HepG2 (cell line): ENCODE measurements around the gene OR4E1. TPM values are rescaled to one million over a fixed set of nuclear protein-coding genes. Genes with fewer than 3 reads are reported as not detected.

Source experiments
- ATAC-seq: fragments of 200-7000 bp; cut with Tn5 transposase; 3 replicates; pipeline ENCODE4 v1.9.1; 2020; ENCODE audit warnings: mild to moderate bottlenecking, moderate library complexity
- BruUV-seq: library from RNA; stranded (reverse); fragments of 400-500 nt; replicated peaks from 2 replicates; lab custom pipeline; 2021; lab: Mats Ljungman, UMichigan
- CTCF ChIA-PET: fragments of 300-600 bp; formaldehyde crosslinking; extraction: SDS; loops from one replicate; lab custom pipeline; 2021; ENCODE audit warnings: low total read pairs, inconsistent platforms, low intra/inter-chr PET ratio; lab: Yijun Ruan, JAX
- POLR2A ChIA-PET: fragments of 350-600 bp; sonication (Branson Sonifier 250); formaldehyde crosslinking; loops from one replicate; lab custom pipeline; 2020; ENCODE audit warnings: antibody characterized with exemption, inconsistent platforms; lab: Yijun Ruan, JAX
- DNase-seq: peaks from one replicate; pipeline ENCODE4 v3.0.0-alpha.2; 2015; ENCODE audit warnings: low spot score
- FAIRE-seq: peaks from 3 replicates; lab custom pipeline; 2011; peaks lifted over from hg19 to GRCh38; lab: Jason Lieb, UNC
- H2AFZ ChIP-seq: one replicate; pipeline ENCODE4 v1.6.1; 2011; ENCODE audit warnings: low read length, inconsistent platforms
- H3K27ac ChIP-seq: fragments of 300-600 bp; 3 replicates; pipeline ENCODE4 v1.8.0; 2011; ENCODE audit warnings: mixed run types, mild to moderate bottlenecking, mixed read lengths, low read length, inconsistent platforms; ENCODE audit not compliant: insufficient read depth; ENCODE audit errors: extremely low read length
- H3K27me3 ChIP-seq, 2 experiments: fragments of 200-600 bp in 1 of 2; 2 replicates in 1 of 2; 3 replicates in 1 of 2; pipeline versions ENCODE4 v1.6.0 to v1.8.0; 2011; ENCODE audit warnings: low read length in 2 of 2, mild to moderate bottlenecking in 2 of 2, moderate library complexity in 2 of 2, inconsistent platforms in 1 of 2; ENCODE audit not compliant: insufficient read depth in 2 of 2, control insufficient read depth in 1 of 2
- H3K36me3 ChIP-seq, 2 experiments: fragments of 200-600 bp in 1 of 2; replicated peaks in 1 of 2; 2 replicates in 1 of 2; 3 replicates in 1 of 2; pipeline versions ENCODE4 v1.5.1 to v1.8.0; 2011; ENCODE audit warnings: low read length in 2 of 2, inconsistent platforms in 1 of 2; ENCODE audit not compliant: insufficient read depth in 2 of 2, control insufficient read depth in 1 of 2
- H3K4me1 ChIP-seq: 2 replicates; pipeline ENCODE4 v1.5.1; 2012; ENCODE audit warnings: low read length, inconsistent platforms; ENCODE audit not compliant: insufficient read depth
- H3K4me2 ChIP-seq: 2 replicates; pipeline ENCODE4 v1.6.0; 2011; ENCODE audit warnings: low read depth, low read length, inconsistent platforms
- H3K4me3 ChIP-seq, 3 experiments: fragments of 200-600 bp in 1 of 3; sonication (generic), shearing (Covaris generic) in 1 of 3; replicated peaks in 1 of 3; 2 replicates each; pipeline ENCODE4 v1.5.1; 2011 to 2016; ENCODE audit warnings: low read length in 3 of 3, inconsistent platforms in 2 of 3, low read depth in 2 of 3, mild to moderate bottlenecking in 2 of 3, control low read depth in 1 of 3, mixed read lengths in 1 of 3; ENCODE audit not compliant: insufficient read depth in 1 of 3
- H3K79me2 ChIP-seq: one replicate; pipeline ENCODE4 v1.6.1; 2011; ENCODE audit warnings: low read length, inconsistent platforms; ENCODE audit not compliant: insufficient read depth
- H3K9ac ChIP-seq: 2 replicates; pipeline ENCODE4 v1.6.0; 2011; ENCODE audit warnings: mild to moderate bottlenecking, low read depth, low read length, inconsistent platforms; ENCODE audit not compliant: insufficient read depth
- H3K9me3 ChIP-seq: 2 replicates; pipeline ENCODE4 v1.5.1; 2012; ENCODE audit warnings: mild to moderate bottlenecking, low read length
- H4K20me1 ChIP-seq: 2 replicates; pipeline ENCODE4 v1.6.0; 2011; ENCODE audit warnings: inconsistent platforms, mild to moderate bottlenecking, low read length, moderate library complexity; ENCODE audit not compliant: insufficient read depth
- ATF7 ChIP-seq, 2 experiments: fragments of 450-650 bp in 1 of 2; sonication (generic) in 1 of 2; formaldehyde crosslinking in 1 of 2; IDR thresholded peaks; 2 replicates each; pipeline versions ENCODE4 v1.4.0 to v1.6.1; 2016 to 2020; ENCODE audit warnings: antibody characterized with exemption in 1 of 2, mild to moderate bottlenecking in 1 of 2, missing genetic modification reagents in 1 of 2
- CBX5 ChIP-seq: sonication (generic); formaldehyde crosslinking; IDR thresholded peaks from 2 replicates; pipeline ENCODE4 v1.4.0; 2020; ENCODE audit warnings: missing genetic modification reagents, borderline replicate concordance
- DPF2 ChIP-seq: sonication (generic); formaldehyde crosslinking; IDR thresholded peaks from 2 replicates; pipeline ENCODE4 v1.4.0; 2020; ENCODE audit warnings: mild to moderate bottlenecking, low read depth, missing genetic modification reagents, borderline replicate concordance
- STAG1 ChIP-seq: sonication (generic); formaldehyde crosslinking; IDR thresholded peaks from 2 replicates; pipeline ENCODE4 v1.4.0; 2020; ENCODE audit warnings: missing genetic modification reagents
- TMF1 ChIP-seq: sonication (generic); formaldehyde crosslinking; IDR thresholded peaks from 2 replicates; pipeline ENCODE4 v1.8.1; 2022; ENCODE audit warnings: low read depth, missing genetic modification reagents
- ZNF430 ChIP-seq: sonication (generic); formaldehyde crosslinking; IDR thresholded peaks from 2 replicates; pipeline ENCODE4 v1.9.0; 2021; ENCODE audit warnings: mild to moderate bottlenecking, missing genetic modification reagents
- ZNF652 ChIP-seq: IDR thresholded peaks from 2 replicates; pipeline ENCODE4 v1.6.1; 2016; ENCODE audit warnings: low read depth, borderline replicate concordance
- WGBS: methylation state at CpG from one replicate; pipeline ENCODE4 v1.1.6; 2017; ENCODE audit warnings: low lambda C conversion rate; 5-methylcytosine and 5-hydroxymethylcytosine counted together
- in situ Hi-C: cut with HindIII; loops from 2 replicates; pipeline ENCODE4 v1.10.0; 2017; ENCODE audit warnings: low pct_unique_long_range_greater_than_20kb; ENCODE audit not compliant: extremely low pct_ligation_motif_present
- intact Hi-C: fragments of 100-400 bp; cut with micrococcal nuclease; formaldehyde crosslinking; loops from one replicate; pipeline ENCODE4 v1.10.0; 2022; ENCODE audit not compliant: unreplicated experiment
- polyA plus RNA-seq, 8 experiments: library from polyadenylated mRNA; depleted of rRNA in 3 of 8; stranded (reverse) in 7 of 8; unstranded in 1 of 8; fragments of >200 nt; fragmentation: Illumina TruSeq in 4 of 8; extraction: Trizol in 4 of 8; gene quantifications; 2 replicates each; pipeline versions ENCODE4 v1.2.1 to v1.2.3, GENCODE V29; 2011 to 2016; ENCODE audit warnings: low read depth in 4 of 8, missing spikeins in 1 of 8, mixed read lengths in 1 of 8; ENCODE audit not compliant: insufficient read depth in 1 of 8
- total RNA-seq, 5 experiments: library from RNA; depleted of rRNA; stranded (reverse); fragments of >200 nt; fragmentation: Illumina TruSeq; extraction: Trizol; gene quantifications; 2 replicates each; pipeline ENCODE4 v1.2.3, GENCODE V29; 2016; ENCODE audit warnings: low read depth in 1 of 5
- TF ChIP-seq, protein P1 (sequence below): sonication (generic); formaldehyde crosslinking; IDR thresholded peaks from 2 replicates; pipeline ENCODE4 v1.9.0; 2021; ENCODE audit warnings: missing genetic modification reagents, mild to moderate bottlenecking, borderline replicate concordance
- TF ChIP-seq, protein P2 (sequence below), 2 experiments: sonication (generic) in 1 of 2; formaldehyde crosslinking in 1 of 2; IDR thresholded peaks; 2 replicates each; pipeline versions ENCODE4 v1.5.1 to v1.6.1; 2011 to 2020; ENCODE audit warnings: borderline replicate concordance in 1 of 2, low read depth in 1 of 2, low read length in 1 of 2, mild to moderate bottlenecking in 1 of 2, missing genetic modification reagents in 1 of 2, moderate library complexity in 1 of 2

OR4E1 gene
- total and polyA plus RNA-seq, 2 of the 13 experiments (the other 11 are each of a cell fraction or from before 2014, with no cell fraction given) = not detected

DNA sequence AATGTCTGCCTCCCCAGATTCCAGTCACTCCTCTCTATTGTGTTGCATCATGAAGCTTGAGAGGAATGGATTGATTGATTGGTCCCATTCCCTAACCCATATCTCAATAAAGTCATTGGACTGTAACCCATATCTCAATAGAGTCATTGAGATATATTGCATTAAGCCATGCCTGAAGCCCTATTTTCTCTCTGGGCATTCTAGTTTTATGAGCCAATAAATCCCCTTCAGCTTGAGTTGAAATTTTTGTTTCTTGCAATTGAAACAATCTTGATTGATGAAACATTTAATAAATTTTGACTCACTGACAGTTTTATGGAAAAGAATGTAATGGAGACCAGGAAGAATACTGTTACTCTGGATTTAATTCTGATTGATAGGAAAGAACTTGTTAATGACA lies 20.8 kb upstream of the OR4E1 start:
- BruUV-seq = no TSS peak
- H3K4me2 ChIP-seq = no peak overlapping the region
- POLR2A ChIA-PET = no interaction called here

DNA sequence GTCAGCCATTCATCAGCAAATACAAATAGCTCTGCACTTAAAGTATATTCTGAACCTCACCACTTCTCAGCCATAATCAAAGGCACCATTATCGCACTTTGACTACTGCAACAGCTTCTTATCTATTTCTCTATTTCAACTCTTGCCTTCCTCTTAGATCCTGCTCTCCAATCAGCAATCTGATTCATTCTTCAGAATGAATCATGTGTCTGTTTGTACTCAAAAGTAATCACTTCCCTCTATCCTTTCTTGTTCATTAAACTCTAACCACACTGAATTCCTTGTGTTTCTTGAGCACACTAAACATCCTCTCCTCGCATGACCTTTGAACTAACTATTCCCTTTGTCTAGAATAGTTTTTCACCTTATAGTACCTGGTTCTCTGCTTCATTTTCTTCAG lies 12.8 kb upstream of the OR4E1 start:
- Histone ChIP-seq H3K4me1 (no peaks in the 10 kb centered on the region), H3K9me3 (no peaks in the 10 kb centered on the region), H2AFZ (no peak overlapping the region), H3K4me3 (no peak overlapping the region), H3K27ac (no peak overlapping the region), H3K27me3 (no peaks in the 10 kb centered on the region), H3K36me3 (no peaks in the 10 kb centered on the region), H3K9ac (no peak overlapping the region), H3K79me2 (no peaks in the 10 kb centered on the region), H3K4me2 (no peak overlapping the region), H4K20me1 (no peaks in the 10 kb centered on the region)
- POLR2A ChIA-PET = no interaction called here
- TF ChIP-seq ZNF430 (CRISPR knock-in tag) (no peak), CBX5 (no peak), ZNF652 (CRISPR knock-in tag) (no peak), DPF2 (no peak), ATF7 (IDR thresholded peaks at IDR 0.05) (no peak), ATF7 (CRISPR knock-in tag; IDR thresholded peaks at IDR 0.05) (no peak)
- TF ChIP-seq, protein P1, sequence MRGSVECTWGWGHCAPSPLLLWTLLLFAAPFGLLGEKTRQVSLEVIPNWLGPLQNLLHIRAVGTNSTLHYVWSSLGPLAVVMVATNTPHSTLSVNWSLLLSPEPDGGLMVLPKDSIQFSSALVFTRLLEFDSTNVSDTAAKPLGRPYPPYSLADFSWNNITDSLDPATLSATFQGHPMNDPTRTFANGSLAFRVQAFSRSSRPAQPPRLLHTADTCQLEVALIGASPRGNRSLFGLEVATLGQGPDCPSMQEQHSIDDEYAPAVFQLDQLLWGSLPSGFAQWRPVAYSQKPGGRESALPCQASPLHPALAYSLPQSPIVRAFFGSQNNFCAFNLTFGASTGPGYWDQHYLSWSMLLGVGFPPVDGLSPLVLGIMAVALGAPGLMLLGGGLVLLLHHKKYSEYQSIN (CRISPR knock-in tag) = no peak
- TF ChIP-seq, protein P2, sequence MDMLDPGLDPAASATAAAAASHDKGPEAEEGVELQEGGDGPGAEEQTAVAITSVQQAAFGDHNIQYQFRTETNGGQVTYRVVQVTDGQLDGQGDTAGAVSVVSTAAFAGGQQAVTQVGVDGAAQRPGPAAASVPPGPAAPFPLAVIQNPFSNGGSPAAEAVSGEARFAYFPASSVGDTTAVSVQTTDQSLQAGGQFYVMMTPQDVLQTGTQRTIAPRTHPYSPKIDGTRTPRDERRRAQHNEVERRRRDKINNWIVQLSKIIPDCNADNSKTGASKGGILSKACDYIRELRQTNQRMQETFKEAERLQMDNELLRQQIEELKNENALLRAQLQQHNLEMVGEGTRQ (IDR thresholded peaks at IDR 0.05; ENCODE audit: low read depth, low read length) = no peak
- TF ChIP-seq, protein P2 (CRISPR knock-in tag; IDR thresholded peaks at IDR 0.05; ENCODE audit: borderline replicate concordance) = no peak
- no peak for DNase-seq
- intact Hi-C loops (no loop called here), in situ Hi-C loops (no loop called here)
- WGBS = under 1% methylated on average over 2 of the region's 2 CpGs
- CTCF ChIA-PET = no interaction called here
- no TSS peak for BruUV-seq
- FAIRE-seq = no peak
- no peak for ATAC-seq

More for the DNA sequence above, 20.8 kb upstream of the OR4E1 start:
- CTCF ChIA-PET = no interaction called here
- no peaks in the 10 kb centered on the region for H3K36me3 ChIP-seq
- TF ChIP-seq TMF1 (CRISPR knock-in tag) (no peak), STAG1 (CRISPR knock-in tag) (no peak)
- TF ChIP-seq, all 625 proteins: peak for 0
- no peaks in the 10 kb centered on the region for H3K4me1 ChIP-seq
- H3K9me3 ChIP-seq = no peaks in the 10 kb centered on the region
- in situ Hi-C loops (no loop called here), intact Hi-C loops (no loop called here)
- H3K9ac ChIP-seq = no peak overlapping the region
- no peaks in the 10 kb centered on the region for H3K27me3 ChIP-seq
- no peaks in the 10 kb centered on the region for H4K20me1 ChIP-seq
- H3K79me2 ChIP-seq = no peaks in the 10 kb centered on the region
- ATAC-seq = no peak
- H3K27ac ChIP-seq = no peak overlapping the region
- DNase-seq = no peak
- no peak overlapping the region for H2AFZ ChIP-seq
- no peak overlapping the region for H3K4me3 ChIP-seq
- FAIRE-seq = no peak
